Stimulated activated CD4-positive, alpha-beta T cell treated with anti-CD3 and anti-CD28 coated beads, TNF-alpha, amount 100 ng/mL, for 24 hours (primary cell): ENCODE results near the gene HLA-E.
"Not testable (repeated sequence)": the region's sequence is repeated elsewhere in the genome, so short reads cannot be mapped to it uniquely, and the experiment has no call there.

ENCODE experiments used
- DNase-seq, 3 experiments: peaks; one replicate each; pipeline ENCODE4 v3.0.0-alpha.2; 2020; ENCODE audit warnings: low read depth in 3 of 3

HLA-E gene

DNA sequence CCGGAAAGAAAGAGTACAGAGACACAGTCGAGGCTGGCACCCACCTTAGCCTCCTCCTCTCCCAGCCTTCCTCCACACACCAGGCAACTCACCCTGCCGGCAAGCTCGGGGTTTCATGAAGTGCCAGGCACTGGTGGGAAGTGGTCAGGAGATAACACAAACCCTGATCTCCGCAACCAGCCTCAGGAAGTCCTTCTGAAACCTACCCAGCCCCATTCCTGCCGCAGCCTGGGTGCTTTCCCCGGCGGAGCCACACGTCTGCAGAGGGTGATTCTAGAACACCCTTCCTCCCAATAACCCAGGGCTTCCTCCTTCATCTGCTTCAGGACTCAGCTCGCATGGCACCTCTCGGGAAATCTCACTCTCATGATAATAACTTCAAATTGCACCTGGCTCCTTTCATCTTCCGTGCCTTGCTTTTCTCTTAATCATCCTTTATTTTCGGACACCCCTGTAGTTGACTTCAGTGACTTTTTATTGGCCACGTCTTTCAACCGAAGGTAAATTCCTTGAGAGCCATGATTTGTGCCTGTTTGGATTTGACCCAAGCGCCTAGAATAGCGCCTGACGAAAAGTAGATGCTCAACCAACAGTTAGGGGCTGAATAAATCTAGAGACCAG lies 8.7 kb upstream of the HLA-E start:
- no peak for DNase-seq

- no peak for DNase-seq
Measured at GRCh38 chr6:30481211-30481964, 7.9 kb upstream of the HLA-E start.

DNA sequence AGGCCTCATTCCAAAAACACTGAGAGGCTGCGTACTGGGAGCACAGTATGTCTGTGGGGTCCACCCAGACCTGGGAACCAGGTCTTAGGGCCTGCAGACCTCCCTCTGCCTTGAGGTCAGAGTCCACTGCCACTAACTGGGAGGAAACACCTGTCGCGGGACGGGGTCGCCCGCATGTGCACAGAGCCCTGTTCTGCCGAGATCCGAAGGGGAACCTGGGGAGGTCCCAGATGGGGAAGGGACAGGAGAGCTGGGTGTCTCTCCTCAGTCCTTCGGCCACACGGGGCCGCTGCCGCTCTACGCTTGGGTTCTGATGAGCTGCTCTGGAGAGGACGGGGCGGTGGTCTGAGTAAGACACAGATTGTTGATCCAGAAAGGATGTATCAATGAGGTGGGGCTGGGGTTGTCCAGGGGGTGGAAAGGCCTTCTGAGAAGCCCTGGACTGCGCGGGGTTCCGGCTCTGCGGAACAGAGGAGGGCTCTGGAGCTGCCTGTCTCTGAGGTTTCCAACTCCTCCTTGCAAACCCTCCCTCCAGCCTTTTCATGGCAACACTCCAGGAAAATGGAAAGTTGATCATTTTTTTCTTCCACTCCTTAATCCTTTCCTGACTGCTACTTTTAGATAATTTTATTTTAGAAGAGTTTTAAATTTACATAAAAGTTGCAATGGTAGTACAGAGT lies 7.2 kb upstream of the HLA-E start:
- DNase-seq = peak; percentile 58 to 82 (median 71)

GRCh38 chr6:30483677-30484279 lies 5.5 kb upstream of the HLA-E start:
- no peak for DNase-seq

- no peak for DNase-seq
Measured at GRCh38 chr6:30485236-30485635, 4.1 kb upstream of the HLA-E start.

- DNase-seq = no peak
Measured at GRCh38 chr6:30487926-30488325, 1.4 kb upstream of the HLA-E start.

GRCh38 chr6:30488697-30489080 lies 620 bp upstream of the HLA-E start:
- not testable (repeated sequence) for DNase-seq

- DNase-seq = peak; percentile 75 to 87 (median 76)
Measured at GRCh38 chr6:30490026-30490876, 942 bp downstream of the HLA-E start.

- DNase-seq = not testable (repeated sequence)
Measured at GRCh38 chr6:30491291-30491953, 2.1 kb downstream of the HLA-E start.

- DNase-seq = no peak
Measured at GRCh38 chr6:30491991-30492952, 3.0 kb downstream of the HLA-E start.

GRCh38 chr6:30493643-30494250 lies 4.4 kb downstream of the HLA-E start:
- DNase-seq = no peak

DNA sequence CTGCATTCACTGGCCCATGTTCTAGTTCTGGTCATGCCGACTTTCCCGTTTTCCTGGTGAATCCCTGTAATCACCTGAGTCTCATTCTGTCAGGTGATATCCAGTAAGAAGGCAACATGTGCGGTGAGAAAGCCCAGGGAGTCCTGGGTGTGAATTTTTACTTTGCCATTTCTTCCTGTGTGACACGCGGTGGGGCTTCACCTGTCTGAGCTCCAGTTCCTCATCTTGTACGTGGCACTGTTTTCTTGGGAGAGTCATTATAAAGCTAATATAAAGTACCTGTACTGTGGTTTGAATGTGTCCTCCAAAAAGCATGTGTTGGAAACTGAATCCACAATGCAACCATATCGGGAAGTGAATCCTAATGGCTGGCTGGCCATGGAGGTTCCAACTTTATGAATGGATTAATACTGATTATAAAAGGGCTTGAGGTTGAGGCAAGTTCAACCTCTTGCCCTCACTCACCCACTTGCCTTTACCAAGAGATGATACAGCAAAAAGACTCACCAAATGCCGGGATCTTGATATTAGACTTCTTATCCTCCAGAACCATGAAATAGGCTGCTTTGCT lies 5.1 kb downstream of the HLA-E start:
- no peak for DNase-seq

DNA sequence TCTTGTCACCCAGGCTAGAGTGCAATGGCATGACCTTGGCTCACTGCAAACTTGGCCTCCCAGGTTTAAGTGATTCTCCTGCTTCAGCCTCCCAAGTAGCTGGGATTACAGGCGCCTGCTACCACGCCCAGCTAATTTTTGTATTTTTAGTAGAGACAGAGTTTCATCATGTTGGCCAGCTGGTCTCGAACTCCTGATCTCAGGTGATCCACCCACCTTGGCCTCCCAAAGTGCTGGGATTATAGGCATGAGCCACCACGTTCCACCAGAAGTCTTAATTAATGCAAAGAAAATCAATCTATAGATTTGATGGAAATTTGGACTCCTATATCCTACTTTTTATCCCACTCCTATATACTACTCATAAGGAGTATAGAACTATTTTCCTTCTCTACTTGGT lies 5.8 kb downstream of the HLA-E start:
- DNase-seq = not testable (repeated sequence)

DNA sequence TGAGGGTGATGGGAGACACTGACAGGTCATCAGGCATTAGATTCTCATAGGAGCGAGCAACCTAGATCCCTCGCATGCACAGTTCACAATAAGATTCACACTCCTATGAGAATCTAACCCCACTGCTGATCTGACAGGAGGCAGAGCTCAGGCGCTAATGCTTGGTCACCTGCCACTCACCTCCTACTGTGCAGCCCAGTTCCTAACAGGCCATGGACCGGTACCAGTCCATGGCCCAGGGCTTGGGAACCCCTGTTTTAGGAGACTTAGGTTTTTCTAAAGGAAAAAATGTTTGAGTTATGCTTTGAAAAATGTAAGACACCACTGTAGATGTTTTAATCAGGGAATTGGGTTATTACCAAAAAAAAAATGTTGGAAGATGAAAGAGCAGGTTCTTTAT lies 6.7 kb downstream of the HLA-E start:
- no peak for DNase-seq

GRCh38 chr6:30497261-30497599 lies 7.9 kb downstream of the HLA-E start:
- DNase-seq = not testable (repeated sequence)

- no peak for DNase-seq
Measured at GRCh38 chr6:30497714-30498113, 8.4 kb downstream of the HLA-E start.

GRCh38 chr6:30498705-30499104 lies 9.4 kb downstream of the HLA-E start:
- DNase-seq = not testable (repeated sequence)

GRCh38 chr6:30500421-30501355 lies 11.4 kb downstream of the HLA-E start:
- no peak for DNase-seq
